HCT116 (cell line): ENCODE results near the gene ZC3H12A.

Source experiments
- ATF3 ChIP-seq: IDR thresholded peaks from 2 replicates; pipeline ENCODE4 v1.6.1; 2012
- CBX3 ChIP-seq: IDR thresholded peaks from 2 replicates; pipeline ENCODE4 v1.6.1; 2012; ENCODE audit warnings: low read depth
- CTCF ChIP-seq, 3 experiments: fragments of 200-600 bp in 1 of 3; sonication (generic) in 1 of 3; IDR thresholded peaks in 2 of 3; conservative IDR thresholded peaks in 1 of 3; 2 replicates each; pipeline ENCODE4 v1.5.1; 2012 to 2017; ENCODE audit warnings: low read depth in 2 of 3, low read length in 2 of 3, antibody characterized with exemption in 1 of 3, borderline replicate concordance in 1 of 3, control low read depth in 1 of 3, mild to moderate bottlenecking in 1 of 3, mixed read lengths in 1 of 3, mixed run types in 1 of 3, moderate library complexity in 1 of 3; ENCODE audit not compliant: insufficient read depth in 1 of 3
- EZH2 ChIP-seq: fragments of 200-600 bp; sonication (generic); IDR thresholded peaks from 2 replicates; pipeline ENCODE4 v1.6.1; 2017; ENCODE audit warnings: antibody characterized with exemption, mixed run types
- MAX ChIP-seq: IDR thresholded peaks from 2 replicates; pipeline ENCODE4 v1.6.1; 2012
- POLR2A ChIP-seq: IDR thresholded peaks from 2 replicates; pipeline ENCODE4 v1.7.0; 2011; ENCODE audit warnings: borderline replicate concordance; ENCODE audit not compliant: insufficient read depth, insufficient read length; ENCODE audit errors: extremely low read depth
- POLR2AphosphoS5 ChIP-seq: IDR thresholded peaks from 2 replicates; pipeline ENCODE4 v1.6.1; 2011; ENCODE audit warnings: mild to moderate bottlenecking, low read depth, low read length, moderate library complexity
- REST ChIP-seq: IDR thresholded peaks from 2 replicates; pipeline ENCODE4 v1.6.1; 2012; ENCODE audit warnings: low read depth
- SIN3A ChIP-seq: IDR thresholded peaks from 2 replicates; pipeline ENCODE4 v1.6.1; 2012; ENCODE audit warnings: low read depth
- SP1 ChIP-seq: IDR thresholded peaks from 2 replicates; pipeline ENCODE4 v1.6.1; 2012; ENCODE audit warnings: low read depth
- YY1 ChIP-seq: IDR thresholded peaks from 2 replicates; pipeline ENCODE4 v1.6.1; 2011; ENCODE audit warnings: low read length, low read depth, moderate library complexity, mild to moderate bottlenecking; ENCODE audit not compliant: insufficient replicate concordance; ENCODE audit errors: extremely low read depth
- ZBTB33 ChIP-seq: IDR thresholded peaks from 2 replicates; pipeline ENCODE4 v1.6.1; 2011; ENCODE audit warnings: mild to moderate bottlenecking, low read length, moderate library complexity; ENCODE audit not compliant: insufficient replicate concordance; ENCODE audit errors: extremely low read depth
- ZFX ChIP-seq: fragments of 450-650 bp; IDR thresholded peaks from 2 replicates; pipeline ENCODE4 v1.6.1; 2017
- ZNF274 ChIP-seq: fragments of 200-500 bp; sonication (Bioruptor generic); IDR thresholded peaks from 2 replicates; pipeline ENCODE4 v1.6.1; 2014; ENCODE audit warnings: mild to moderate bottlenecking, low read depth, low read length, inconsistent platforms

- TF ChIP-seq MAX (no peak), CTCF (IDR thresholded peaks at IDR 0.05 in 2 of 3, conservative IDR thresholded peaks at IDR 0.05 in 1 of 3; ENCODE audit: borderline replicate concordance in 1 of 3, insufficient read depth in 1 of 3, low read depth in 2 of 3, low read length in 2 of 3) (peak in 2 of 3 experiments; percentile 43 to 46; a peak in 3 of 6 replicates), POLR2AphosphoS5 (no peak), EZH2 (no peak), SIN3A (no peak), POLR2A (no peak), REST (no peak), ZBTB33 (no peak), YY1 (no peak), ATF3 (no peak), SP1 (no peak), ZFX (no peak), ZNF274 (no peak), CBX3 (no peak)
Measured at GRCh38 chr1:37473431-37474045, 842 bp upstream of the ZC3H12A start.
